Measurements from ENCODE around the gene HNRNPUL2.

HNRNPUL2 gene

GRCh38 chr11:62728171-62728988 lies 1.1 kb upstream of the HNRNPUL2 start, which contains the start of gene TTC9C:
Gene TTC9C (plus strand): TSS chr11:62728486. CDS start chr11:62728849, 363 bp downstream.
- TF ChIP-seq EZH2 (IDR thresholded peaks at IDR 0.05; ENCODE audit: borderline replicate concordance, low read length), result no peak
- TF ChIP-seq CTCF (IDR thresholded peaks at IDR 0.05; ENCODE audit: low read length), result no peak
- Histone ChIP-seq H2AFZ (ENCODE audit: low read length) (no peak within 1 kb of the TSS), H3K4me1 (ENCODE audit: insufficient read depth, low read length, severe bottlenecking) (peaks cover 26% of the 10 kb centered on the region), H3K4me2 (ENCODE audit: low read length) (peak within 1 kb of the TSS; percentile 75), H3K9ac (ENCODE audit: low read length) (peak within 1 kb of the TSS; percentile 82), H3F3A (ENCODE audit: insufficient read depth, low read length) (no peaks in the 10 kb centered on the region), H3K4me3 (ENCODE audit: low read depth, low read length, poor library complexity, severe bottlenecking) (peak within 1 kb of the TSS; percentile 99), H3K27me3 (ENCODE audit: insufficient read depth, low read length) (no peaks in the 10 kb centered on the region), H3K79me2 (ENCODE audit: insufficient read depth, low read length) (peaks cover 50% of the 10 kb centered on the region), H3K36me3 (ENCODE audit: insufficient read depth, low read length) (peaks cover 45% of the 10 kb centered on the region), H3K9me2 (ENCODE audit: low read depth, low read length) (no peaks in the 10 kb centered on the region), H3K9me3 (ENCODE audit: low read length) (no peaks in the 10 kb centered on the region), H3K27ac (ENCODE audit: low read depth, low read length, poor library complexity, severe bottlenecking) (peak within 1 kb of the TSS; percentile 95), H4K20me1 (ENCODE audit: insufficient read depth, low read length) (no peaks in the 10 kb centered on the region; the same call in 1 of the 2 replicates)

GRCh38 chr11:62727872-62728170 lies 564 bp upstream of the HNRNPUL2 start:
- TF ChIP-seq EZH2 (IDR thresholded peaks at IDR 0.05; ENCODE audit: borderline replicate concordance, low read length) (no peak), CTCF (IDR thresholded peaks at IDR 0.05; ENCODE audit: low read length) (no peak)
- Histone ChIP-seq H3K27me3 (ENCODE audit: insufficient read depth, low read length) (no peaks in the 10 kb centered on the region), H3K4me2 (ENCODE audit: low read length) (peak overlapping the region; percentile 75), H3K9me2 (ENCODE audit: low read depth, low read length) (no peaks in the 10 kb centered on the region), H4K20me1 (ENCODE audit: insufficient read depth, low read length) (no peaks in the 10 kb centered on the region; the same call in 1 of the 2 replicates), H3K27ac (ENCODE audit: low read depth, low read length, poor library complexity, severe bottlenecking) (peak overlapping the region; percentile 95), H3K9ac (ENCODE audit: low read length) (peak overlapping the region; percentile 82), H2AFZ (ENCODE audit: low read length) (no peak overlapping the region), H3F3A (ENCODE audit: insufficient read depth, low read length) (no peaks in the 10 kb centered on the region), H3K4me1 (ENCODE audit: insufficient read depth, low read length, severe bottlenecking) (peaks cover 26% of the 10 kb centered on the region), H3K36me3 (ENCODE audit: insufficient read depth, low read length) (peaks cover 45% of the 10 kb centered on the region), H3K9me3 (ENCODE audit: low read length) (no peaks in the 10 kb centered on the region), H3K4me3 (ENCODE audit: low read depth, low read length, poor library complexity, severe bottlenecking) (peak overlapping the region; percentile 99), H3K79me2 (ENCODE audit: insufficient read depth, low read length) (peaks cover 51% of the 10 kb centered on the region)

GRCh38 chr11:62726915-62727164 lies 417 bp downstream of the HNRNPUL2 start:
- TF ChIP-seq EZH2 (IDR thresholded peaks at IDR 0.05; ENCODE audit: borderline replicate concordance, low read length), result no peak
- no peak for TF ChIP-seq CTCF (IDR thresholded peaks at IDR 0.05; ENCODE audit: low read length)
- Histone ChIP-seq H3K9me3 (ENCODE audit: low read length) (no peaks in the 10 kb centered on the region), H3K27me3 (ENCODE audit: insufficient read depth, low read length) (no peaks in the 10 kb centered on the region), H3K36me3 (ENCODE audit: insufficient read depth, low read length) (peaks cover 54% of the 10 kb centered on the region), H3K4me2 (ENCODE audit: low read length) (peak overlapping the region; percentile 75), H3K9ac (ENCODE audit: low read length) (peak overlapping the region; percentile 82), H3F3A (ENCODE audit: insufficient read depth, low read length) (no peaks in the 10 kb centered on the region), H4K20me1 (ENCODE audit: insufficient read depth, low read length) (no peaks in the 10 kb centered on the region; the same call in 1 of the 2 replicates), H3K79me2 (ENCODE audit: insufficient read depth, low read length) (peaks cover 51% of the 10 kb centered on the region), H3K4me3 (ENCODE audit: low read depth, low read length, poor library complexity, severe bottlenecking) (peak overlapping the region; percentile 99), H2AFZ (ENCODE audit: low read length) (no peak overlapping the region), H3K4me1 (ENCODE audit: insufficient read depth, low read length, severe bottlenecking) (peaks cover 26% of the 10 kb centered on the region), H3K9me2 (ENCODE audit: low read depth, low read length) (no peaks in the 10 kb centered on the region), H3K27ac (ENCODE audit: low read depth, low read length, poor library complexity, severe bottlenecking) (peak overlapping the region; percentile 95)

Data from OCI-LY1 (cell line).